HepG2 (cell line): ENCODE measurements around the gene ARHGAP9. TPM values are rescaled to one million over a fixed set of nuclear protein-coding genes. Genes with fewer than 3 reads are reported as not detected.

Experiments
- ATF7-NPFF ChIP-seq: sonication (generic); formaldehyde crosslinking; IDR thresholded peaks from 2 replicates; pipeline ENCODE4 v1.8.1; 2023; ENCODE audit warnings: mild to moderate bottlenecking, low read depth, missing genetic modification reagents, moderate library complexity
- ATRX ChIP-seq: sonication (generic); formaldehyde crosslinking; IDR thresholded peaks from 2 replicates; pipeline ENCODE4 v1.4.0; 2020; ENCODE audit warnings: missing genetic modification reagents, borderline replicate concordance
- BCL6 ChIP-seq: IDR thresholded peaks from 2 replicates; pipeline ENCODE4 v1.6.1; 2016; ENCODE audit warnings: missing genetic modification reagents, missing compliant biosample characterization
- BRF2 ChIP-seq: sonication (generic); formaldehyde crosslinking; IDR thresholded peaks from 2 replicates; pipeline ENCODE4 v1.8.1; 2022; ENCODE audit warnings: mild to moderate bottlenecking, missing genetic modification reagents
- E2F2 ChIP-seq: sonication (generic); formaldehyde crosslinking; IDR thresholded peaks from 2 replicates; pipeline ENCODE4 v1.4.0; 2020; ENCODE audit warnings: missing genetic modification reagents, borderline replicate concordance
- EEA1 ChIP-seq: sonication (generic); formaldehyde crosslinking; IDR thresholded peaks from 2 replicates; pipeline ENCODE4 v1.5.1; 2020; ENCODE audit warnings: mild to moderate bottlenecking, missing genetic modification reagents, borderline replicate concordance
- ETV6 ChIP-seq: sonication (generic); formaldehyde crosslinking; conservative IDR thresholded peaks from 2 replicates; pipeline ENCODE4 v1.4.0; 2020; ENCODE audit warnings: missing genetic modification reagents
- HES4 ChIP-seq: sonication (generic); formaldehyde crosslinking; IDR thresholded peaks from 2 replicates; pipeline ENCODE4 v1.9.0; 2021; ENCODE audit warnings: mild to moderate bottlenecking, missing genetic modification reagents, borderline replicate concordance
- KAT2B ChIP-seq: fragments of 150-350 bp; IDR thresholded peaks from 2 replicates; pipeline ENCODE4 v1.6.1; 2014; ENCODE audit warnings: low read depth, low read length, borderline replicate concordance
- KLF12 ChIP-seq: sonication (generic); formaldehyde crosslinking; IDR thresholded peaks from 2 replicates; pipeline ENCODE4 v1.4.0; 2020; ENCODE audit warnings: missing genetic modification reagents, borderline replicate concordance
- MEF2D ChIP-seq: sonication (generic); formaldehyde crosslinking; IDR thresholded peaks from 2 replicates; pipeline ENCODE4 v1.5.1; 2020; ENCODE audit warnings: mild to moderate bottlenecking, missing genetic modification reagents
- MIER2 ChIP-seq: IDR thresholded peaks from 2 replicates; pipeline ENCODE4 v1.6.1; 2016; ENCODE audit warnings: missing biosample characterization, missing genetic modification reagents
- NFYB ChIP-seq: sonication (generic); formaldehyde crosslinking; IDR thresholded peaks from 2 replicates; pipeline ENCODE4 v1.4.0; 2020; ENCODE audit warnings: missing genetic modification reagents
- NKX3-1 ChIP-seq: sonication (generic); formaldehyde crosslinking; IDR thresholded peaks from 2 replicates; pipeline ENCODE4 v1.5.0; 2020; ENCODE audit warnings: missing genetic modification reagents
- NR0B2 ChIP-seq: sonication (generic); formaldehyde crosslinking; IDR thresholded peaks from 2 replicates; pipeline ENCODE4 v1.4.0; 2020; ENCODE audit warnings: mild to moderate bottlenecking, missing genetic modification reagents
- RARA ChIP-seq: IDR thresholded peaks from 2 replicates; pipeline ENCODE4 v1.6.1; 2016; ENCODE audit warnings: missing genetic modification reagents, missing compliant biosample characterization
- SP4 ChIP-seq: sonication (generic); formaldehyde crosslinking; IDR thresholded peaks from 2 replicates; pipeline ENCODE4 v1.8.1; 2023; ENCODE audit warnings: mild to moderate bottlenecking, missing genetic modification reagents
- ZBTB14 ChIP-seq: sonication (generic); formaldehyde crosslinking; IDR thresholded peaks from 2 replicates; pipeline ENCODE4 v1.4.0; 2020; ENCODE audit warnings: missing genetic modification reagents
- ZNF101 ChIP-seq: sonication (generic); formaldehyde crosslinking; IDR thresholded peaks from 2 replicates; pipeline ENCODE4 v1.4.0; 2020; ENCODE audit warnings: mild to moderate bottlenecking, low read depth, missing genetic modification reagents, borderline replicate concordance
- ZNF34 ChIP-seq: sonication (generic); formaldehyde crosslinking; IDR thresholded peaks from 2 replicates; pipeline ENCODE4 v1.4.0; 2020; ENCODE audit warnings: mild to moderate bottlenecking, missing genetic modification reagents, borderline replicate concordance
- ZNF513 ChIP-seq: sonication (generic); formaldehyde crosslinking; conservative IDR thresholded peaks from 2 replicates; pipeline ENCODE4 v1.5.0; 2020; ENCODE audit warnings: missing genetic modification reagents
- ZNF530 ChIP-seq: sonication (generic); formaldehyde crosslinking; IDR thresholded peaks from 2 replicates; pipeline ENCODE4 v1.5.0; 2020; ENCODE audit warnings: low read depth, mild to moderate bottlenecking, missing genetic modification reagents
- ZNF597 ChIP-seq: sonication (generic); formaldehyde crosslinking; IDR thresholded peaks from 2 replicates; pipeline ENCODE4 v1.5.0; 2020; ENCODE audit warnings: missing genetic modification reagents
- polyA plus RNA-seq, 8 experiments: library from polyadenylated mRNA; depleted of rRNA in 3 of 8; stranded (reverse) in 7 of 8; unstranded in 1 of 8; fragments of >200 nt; fragmentation: Illumina TruSeq in 4 of 8; extraction: Trizol in 4 of 8; gene quantifications; 2 replicates each; pipeline versions ENCODE4 v1.2.1 to v1.2.3, GENCODE V29; 2011 to 2016; ENCODE audit warnings: low read depth in 4 of 8, missing spikeins in 1 of 8, mixed read lengths in 1 of 8; ENCODE audit not compliant: insufficient read depth in 1 of 8
- total RNA-seq, 5 experiments: library from RNA; depleted of rRNA; stranded (reverse); fragments of >200 nt; fragmentation: Illumina TruSeq; extraction: Trizol; gene quantifications; 2 replicates each; pipeline ENCODE4 v1.2.3, GENCODE V29; 2016; ENCODE audit warnings: low read depth in 1 of 5

ARHGAP9 gene
- total and polyA plus RNA-seq, 2 of the 13 experiments (the other 11 are each of a cell fraction or from before 2014, with no cell fraction given), result 0.18 to 1.2 TPM

- TF ChIP-seq BRF2 (peak; percentile 87; the same call in 1 of the 2 replicates), KLF12 (CRISPR knock-in tag) (no peak), NFYB (CRISPR knock-in tag) (peak; percentile 42; the same call in 1 of the 2 replicates), EEA1 (no peak), MEF2D (CRISPR knock-in tag) (peak; percentile 96), HES4 (CRISPR knock-in tag) (no peak), MIER2 (CRISPR knock-in tag) (peak; percentile 79; the same call in 1 of the 2 replicates), ZBTB14 (CRISPR knock-in tag) (no peak), SP4 (CRISPR knock-in tag) (peak; percentile 73), NR0B2 (no peak), ZNF530 (CRISPR knock-in tag) (no peak), E2F2 (CRISPR knock-in tag) (no peak), ZNF513 (CRISPR knock-in tag) (no peak), BCL6 (CRISPR knock-in tag) (peak; percentile 98), ATF7-NPFF (CRISPR knock-in tag) (0 out of 2 replicates have a peak, but pooled peaks have one; percentile 56), ETV6 (CRISPR knock-in tag) (peak; percentile 85; the same call in 1 of the 2 replicates), ZNF34 (peak; percentile 85; the same call in 1 of the 2 replicates), RARA (CRISPR knock-in tag) (peak; percentile 99), ATRX (CRISPR knock-in tag) (no peak), KAT2B (peak; percentile 47; the same call in 1 of the 2 replicates), NKX3-1 (CRISPR knock-in tag) (no peak), ZNF101 (peak; percentile 73; the same call in 1 of the 2 replicates), ZNF597 (no peak)
Measured at GRCh38 chr12:57451233-57451778, 28.4 kb downstream of the ARHGAP9 start (continued).
